ENCODE results near the gene DAB2IP. TPM values are rescaled to one million over a fixed set of nuclear protein-coding genes. Genes with fewer than 3 reads are reported as not detected.

DAB2IP gene
- total RNA-seq, 1 donor from 2014 or later, result 24.3 TPM

DNA sequence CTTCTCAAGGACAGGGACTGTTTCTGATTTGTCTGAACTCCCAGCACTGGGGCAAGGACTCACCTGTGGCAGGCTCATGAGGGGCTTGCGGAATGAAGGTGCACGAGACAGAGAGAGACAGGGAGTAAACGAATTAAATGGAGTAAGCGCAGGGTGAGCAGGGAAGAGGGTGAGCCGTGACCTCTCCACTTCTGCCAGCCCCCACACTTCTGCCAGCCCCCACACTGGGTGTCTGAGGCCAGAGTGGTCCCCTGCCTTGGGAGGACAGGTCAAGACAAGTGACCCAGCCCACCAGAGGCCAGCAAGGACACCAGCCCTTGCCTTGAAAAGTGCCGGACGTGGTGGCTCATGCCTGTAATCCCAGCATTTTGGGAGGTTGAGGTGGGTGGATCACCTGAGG lies 37.2 kb downstream of the DAB2IP start:
- Histone ChIP-seq H3K36me3 (no peaks in the 10 kb centered on the region), H3K79me2 (ENCODE audit: low read depth) (peaks cover 5% of the 10 kb centered on the region), H3K9me3 (ENCODE audit: low read depth) (no peaks in the 10 kb centered on the region), H3K9ac (no peak overlapping the region), H2AFZ (replicated peaks) (no peak overlapping the region), H3F3A (ENCODE audit: low read depth) (peaks cover 22% of the 10 kb centered on the region), H3K4me1 (peaks cover 17% of the 10 kb centered on the region), H3K27me3 (no peaks in the 10 kb centered on the region), H3K4me3 (no peak overlapping the region), H3K4me2 (no peak overlapping the region), H3K27ac (no peak overlapping the region), H4K20me1 (ENCODE audit: low read depth) (peaks cover 100% of the 10 kb centered on the region)
- TF ChIP-seq, protein P1, sequence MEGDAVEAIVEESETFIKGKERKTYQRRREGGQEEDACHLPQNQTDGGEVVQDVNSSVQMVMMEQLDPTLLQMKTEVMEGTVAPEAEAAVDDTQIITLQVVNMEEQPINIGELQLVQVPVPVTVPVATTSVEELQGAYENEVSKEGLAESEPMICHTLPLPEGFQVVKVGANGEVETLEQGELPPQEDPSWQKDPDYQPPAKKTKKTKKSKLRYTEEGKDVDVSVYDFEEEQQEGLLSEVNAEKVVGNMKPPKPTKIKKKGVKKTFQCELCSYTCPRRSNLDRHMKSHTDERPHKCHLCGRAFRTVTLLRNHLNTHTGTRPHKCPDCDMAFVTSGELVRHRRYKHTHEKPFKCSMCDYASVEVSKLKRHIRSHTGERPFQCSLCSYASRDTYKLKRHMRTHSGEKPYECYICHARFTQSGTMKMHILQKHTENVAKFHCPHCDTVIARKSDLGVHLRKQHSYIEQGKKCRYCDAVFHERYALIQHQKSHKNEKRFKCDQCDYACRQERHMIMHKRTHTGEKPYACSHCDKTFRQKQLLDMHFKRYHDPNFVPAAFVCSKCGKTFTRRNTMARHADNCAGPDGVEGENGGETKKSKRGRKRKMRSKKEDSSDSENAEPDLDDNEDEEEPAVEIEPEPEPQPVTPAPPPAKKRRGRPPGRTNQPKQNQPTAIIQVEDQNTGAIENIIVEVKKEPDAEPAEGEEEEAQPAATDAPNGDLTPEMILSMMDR (IDR thresholded peaks at IDR 0.05), result no peak
- TF ChIP-seq EZH2phosphoT487 (IDR thresholded peaks at IDR 0.05) (no peak), EZH2 (IDR thresholded peaks at IDR 0.05) (no peak)
- Mint-ChIP-seq H3K4me3 (no peak overlapping the region), H3K9me3 (no peaks in the 10 kb centered on the region), H3K27ac (peak overlapping the region; percentile 1), H3K27me3 (ENCODE audit: insufficient read depth, low read depth) (peaks cover 5% of the 10 kb centered on the region), H3K4me1 (peaks cover 54% of the 10 kb centered on the region), H3K36me3 (peaks cover 2% of the 10 kb centered on the region)
- DNase-seq (ENCODE audit: low spot score), result no peak

DNA sequence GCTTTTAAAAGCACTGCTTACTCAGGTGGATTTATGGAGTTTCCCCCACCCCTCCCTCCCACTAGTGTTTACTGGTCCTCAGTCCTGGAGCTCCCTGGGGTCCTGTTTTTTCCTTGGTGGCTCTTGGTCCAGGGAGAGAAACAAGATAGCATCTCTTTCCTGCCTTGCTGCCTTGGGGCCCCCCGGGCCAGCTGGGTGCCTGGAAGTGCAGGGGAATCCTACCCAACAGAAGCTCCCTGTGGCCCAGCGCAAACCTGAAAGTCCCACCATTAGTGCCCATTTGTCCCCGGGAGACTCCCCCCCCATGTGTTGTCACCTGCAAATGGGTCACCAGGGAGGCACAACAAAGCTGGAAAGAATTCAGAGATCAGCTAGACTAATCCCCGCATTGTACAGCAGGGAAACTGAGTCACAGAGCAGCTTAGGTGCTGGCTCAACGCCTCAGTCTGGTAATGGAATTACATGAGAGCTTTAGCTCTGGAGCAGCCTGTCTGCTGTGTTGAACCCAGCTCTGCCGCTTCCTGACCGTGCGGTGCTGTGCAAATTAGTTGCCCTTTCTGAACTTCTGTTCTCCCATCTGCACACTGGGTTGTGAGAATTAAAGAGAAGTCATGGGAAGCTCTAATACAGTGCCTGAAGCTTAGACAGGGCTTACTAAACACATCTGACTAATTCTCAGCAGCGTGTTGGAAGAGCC lies 38.2 kb downstream of the DAB2IP start:
- H3K9ac ChIP-seq, result no peak overlapping the region
- H3F3A ChIP-seq (ENCODE audit: low read depth), result peaks cover 22% of the 10 kb centered on the region
- peak overlapping the region; percentile 33 for H3K4me3 Mint-ChIP-seq
- H4K20me1 ChIP-seq (ENCODE audit: low read depth), result peaks cover 100% of the 10 kb centered on the region
- peaks cover 2% of the 10 kb centered on the region for H3K36me3 Mint-ChIP-seq
- H3K27ac Mint-ChIP-seq, result no peak overlapping the region
- H3K36me3 ChIP-seq, result no peaks in the 10 kb centered on the region
- DNase-seq (ENCODE audit: low spot score), result no peak
- H3K27me3 Mint-ChIP-seq (ENCODE audit: insufficient read depth, low read depth), result peaks cover 5% of the 10 kb centered on the region
- no peak overlapping the region for H3K4me2 ChIP-seq
- H3K79me2 ChIP-seq (ENCODE audit: low read depth), result peaks cover 5% of the 10 kb centered on the region
- H3K9me3 Mint-ChIP-seq, result no peaks in the 10 kb centered on the region
- H3K27ac ChIP-seq, result no peak overlapping the region
- H3K4me3 ChIP-seq, result no peak overlapping the region
- peaks cover 54% of the 10 kb centered on the region for H3K4me1 Mint-ChIP-seq
- TF ChIP-seq EZH2 (IDR thresholded peaks at IDR 0.05) (no peak), EZH2phosphoT487 (IDR thresholded peaks at IDR 0.05) (no peak)
- TF ChIP-seq, protein P1 (IDR thresholded peaks at IDR 0.05), result no peak
- peaks cover 17% of the 10 kb centered on the region for H3K4me1 ChIP-seq
- H3K27me3 ChIP-seq, result no peaks in the 10 kb centered on the region
- H3K9me3 ChIP-seq (ENCODE audit: low read depth), result no peaks in the 10 kb centered on the region
- no peak overlapping the region for H2AFZ ChIP-seq (replicated peaks)

DNA sequence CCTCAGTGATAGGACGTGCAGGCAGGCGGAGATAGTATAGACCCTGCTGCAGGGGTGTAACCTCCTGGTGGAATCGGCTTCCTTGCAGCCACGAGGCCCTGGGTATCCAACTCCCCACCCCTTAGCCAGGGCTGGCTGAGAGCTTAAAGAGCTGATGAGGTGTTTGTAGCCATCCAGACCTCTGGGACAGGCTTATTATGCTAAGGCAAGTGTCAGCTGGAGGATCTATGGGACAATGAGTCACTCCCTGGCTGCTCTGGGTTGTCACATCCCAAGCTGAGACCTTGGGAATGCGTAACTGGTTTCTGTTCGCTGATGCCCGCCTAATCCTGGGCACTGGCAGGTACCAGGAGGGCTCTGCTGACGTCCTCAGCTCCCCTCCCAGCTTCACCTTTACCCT lies 38.9 kb downstream of the DAB2IP start:
- Histone ChIP-seq H3K27me3 (no peaks in the 10 kb centered on the region), H3K4me3 (no peak overlapping the region), H3K4me2 (no peak overlapping the region), H3K4me1 (peaks cover 17% of the 10 kb centered on the region), H3K9me3 (ENCODE audit: low read depth) (no peaks in the 10 kb centered on the region), H2AFZ (replicated peaks) (no peak overlapping the region), H3K27ac (no peak overlapping the region), H3K79me2 (ENCODE audit: low read depth) (peaks cover 5% of the 10 kb centered on the region), H3K9ac (no peak overlapping the region), H4K20me1 (ENCODE audit: low read depth) (peaks cover 100% of the 10 kb centered on the region), H3F3A (ENCODE audit: low read depth) (peaks cover 22% of the 10 kb centered on the region), H3K36me3 (no peaks in the 10 kb centered on the region)
- TF ChIP-seq EZH2phosphoT487 (IDR thresholded peaks at IDR 0.05) (no peak), EZH2 (IDR thresholded peaks at IDR 0.05) (no peak)
- TF ChIP-seq, protein P1 (IDR thresholded peaks at IDR 0.05), result no peak
- peak; percentile 39 for DNase-seq (ENCODE audit: low spot score)
- H3K4me3 Mint-ChIP-seq, result peak overlapping the region; percentile 33
- H3K36me3 Mint-ChIP-seq, result peaks cover 2% of the 10 kb centered on the region
- peaks cover 5% of the 10 kb centered on the region for H3K27me3 Mint-ChIP-seq (ENCODE audit: insufficient read depth, low read depth)
- H3K9me3 Mint-ChIP-seq, result no peaks in the 10 kb centered on the region
- H3K27ac Mint-ChIP-seq, result no peak overlapping the region
- peaks cover 57% of the 10 kb centered on the region for H3K4me1 Mint-ChIP-seq

Data from neural progenitor cell (in vitro differentiated cells).